GM23248 (cell line): ENCODE data around the gene TRIM72.

ENCODE experiments used
- EZH2 ChIP-seq: fragments of 200-600 bp; sonication (generic); IDR thresholded peaks from 2 replicates; pipeline ENCODE4 v1.6.1; 2018; ENCODE audit warnings: antibody characterized with exemption, mild to moderate bottlenecking; ENCODE audit not compliant: insufficient read depth, poor library complexity, severe bottlenecking
- EZH2phosphoT487 ChIP-seq: fragments of 200-600 bp; sonication (generic); IDR thresholded peaks from 2 replicates; pipeline ENCODE4 v1.6.1; 2018; ENCODE audit warnings: antibody characterized with exemption, moderate library complexity, mild to moderate bottlenecking, low read depth; ENCODE audit not compliant: insufficient read depth

GRCh38 chr16:31199430-31200041, 14.4 kb upstream of the TRIM72 start:
- TF ChIP-seq EZH2phosphoT487 (no peak), EZH2 (no peak)
